GM18907 (cell line): ENCODE data around the gene EEF2.
"Not testable (repeated sequence)": the region's sequence is repeated elsewhere in the genome, so short reads cannot be mapped to it uniquely, and the experiment has no call there.

Experiments used
- ATAC-seq: cut with Tn5 transposase; IDR thresholded peaks from one replicate; pipeline ENCODE4 v1.9.1; 2021; ENCODE audit warnings: mild to moderate bottlenecking, moderate library complexity; ENCODE audit not compliant: unreplicated experiment

The EEF2 gene

GRCh38 chr19:3970808-3971598 lies 14.3 kb downstream of the EEF2 start, which contains the start of gene DAPK3:
Gene DAPK3, minus strand, starts transcription at chr19:3971099. Its CDS starts 1,364 bp downstream, at chr19:3969735.
- peak; percentile 92 for ATAC-seq

- no peak for ATAC-seq
Measured at GRCh38 chr19:3970313-3970807, 14.9 kb downstream of the EEF2 start.

GRCh38 chr19:3969435-3970312 lies 15.6 kb downstream of the EEF2 start:
- ATAC-seq = no peak

GRCh38 chr19:3968556-3969434 lies 16.5 kb downstream of the EEF2 start:
- no peak for ATAC-seq

GRCh38 chr19:3967983-3968382 lies 17.3 kb downstream of the EEF2 start:
- ATAC-seq = not testable (repeated sequence)

GRCh38 chr19:3966051-3967017 lies 18.9 kb downstream of the EEF2 start:
- ATAC-seq = no peak

- no peak for ATAC-seq
Measured at GRCh38 chr19:3964256-3965194, 20.7 kb downstream of the EEF2 start.

GRCh38 chr19:3963458-3964255 lies 21.6 kb downstream of the EEF2 start:
- no peak for ATAC-seq

- no peak for ATAC-seq
Measured at GRCh38 chr19:3961007-3961406, 24.3 kb downstream of the EEF2 start.

GRCh38 chr19:3959766-3960131 lies 25.5 kb downstream of the EEF2 start:
- ATAC-seq = no peak

- no peak for ATAC-seq
Measured at GRCh38 chr19:3958836-3959765, 26.2 kb downstream of the EEF2 start.

- no peak for ATAC-seq
Measured at GRCh38 chr19:3955688-3956087, 29.6 kb downstream of the EEF2 start.

GRCh38 chr19:3955276-3955675 lies 30.0 kb downstream of the EEF2 start:
- ATAC-seq = not testable (repeated sequence)

GRCh38 chr19:3954107-3954506 lies 31.2 kb downstream of the EEF2 start:
- no peak for ATAC-seq

GRCh38 chr19:3952755-3953276 lies 32.4 kb downstream of the EEF2 start:
- not testable (repeated sequence) for ATAC-seq
